Endothelial cell of umbilical vein (primary cell): ENCODE data around the gene CHRNA10. TPM values are rescaled to one million over a fixed set of nuclear protein-coding genes. Genes with fewer than 3 reads are reported as not detected.

Experiments used
- BruUV-seq: library from RNA; stranded (reverse); fragments of 400-500 nt; replicated peaks from 2 replicates; lab custom pipeline; 2021; lab: Mats Ljungman, UMichigan
- CTCF ChIA-PET: fragments of 300-600, 350-600 bp; sonication (Branson Sonifier 250); formaldehyde crosslinking; loops from one replicate; lab custom pipeline; 2021; ENCODE audit warnings: antibody characterized with exemption, inconsistent platforms; lab: Charles Lee
- POLR2A ChIA-PET: fragments of 300-600, 350-600 bp; sonication (Branson Sonifier 250); formaldehyde crosslinking; loops from one replicate; lab custom pipeline; 2021; ENCODE audit warnings: antibody characterized with exemption, inconsistent platforms; lab: Charles Lee
- DNase-seq: peaks from one replicate; pipeline ENCODE4 v3.0.0-alpha.2; 2011; ENCODE audit warnings: low read depth, low spot score
- FAIRE-seq: peaks from 2 replicates; lab custom pipeline; 2011; peaks lifted over from hg19 to GRCh38; lab: Jason Lieb, UNC
- H2AFZ ChIP-seq: 2 replicates; pipeline ENCODE4 v1.6.0; 2012; ENCODE audit warnings: low read depth, low read length, control low read depth, inconsistent platforms
- H3K27ac ChIP-seq: 2 replicates; pipeline ENCODE4 v1.5.1; 2011; ENCODE audit warnings: low read depth, mild to moderate bottlenecking, control low read depth, low read length, moderate library complexity; ENCODE audit not compliant: insufficient read depth
- H3K27me3 ChIP-seq, 2 experiments: 2 replicates each; pipeline versions ENCODE4 v1.6.0 to v1.6.1; 2011; ENCODE audit warnings: low read length in 2 of 2, mixed read lengths in 1 of 2; ENCODE audit not compliant: control insufficient read depth in 2 of 2, insufficient read depth in 2 of 2
- H3K36me3 ChIP-seq, 2 experiments: 2 replicates in 1 of 2; 3 replicates in 1 of 2; pipeline ENCODE4 v1.5.1; 2011; ENCODE audit warnings: low read length in 2 of 2, mild to moderate bottlenecking in 1 of 2, moderate library complexity in 1 of 2; ENCODE audit not compliant: control insufficient read depth in 2 of 2, insufficient read depth in 2 of 2; ENCODE audit errors: extremely low read depth in 1 of 2
- H3K4me1 ChIP-seq: 3 replicates; pipeline ENCODE4 v1.5.1; 2011; ENCODE audit warnings: mild to moderate bottlenecking, low read length; ENCODE audit not compliant: control insufficient read depth, insufficient read depth; ENCODE audit errors: extremely low read depth
- H3K4me2 ChIP-seq: 2 replicates; pipeline ENCODE4 v1.6.1; 2011; ENCODE audit warnings: low read length, control low read depth, mixed read lengths; ENCODE audit not compliant: insufficient read depth
- H3K4me3 ChIP-seq, 3 experiments: fragments of 200-600 bp in 1 of 3; sonication (generic), shearing (Covaris generic) in 1 of 3; replicated peaks in 1 of 3; 2 replicates each; pipeline ENCODE4 v1.5.1; 2011 to 2016; ENCODE audit warnings: control low read depth in 3 of 3, low read length in 3 of 3, mild to moderate bottlenecking in 2 of 3, inconsistent platforms in 1 of 3, low read depth in 1 of 3, moderate library complexity in 1 of 3; ENCODE audit not compliant: insufficient read depth in 1 of 3
- H3K79me2 ChIP-seq: 2 replicates; pipeline ENCODE4 v1.6.0; 2012; ENCODE audit warnings: low read length, inconsistent platforms; ENCODE audit not compliant: control insufficient read depth, insufficient read depth
- H3K9ac ChIP-seq: replicated peaks from 2 replicates; pipeline ENCODE3; 2011; ENCODE audit warnings: low read length, control low read depth; ENCODE audit not compliant: insufficient read depth; ENCODE audit errors: extremely low read depth
- H3K9me1 ChIP-seq: replicated peaks from 3 replicates; pipeline ENCODE4 v1.6.0; 2011; ENCODE audit warnings: mild to moderate bottlenecking, low read length; ENCODE audit not compliant: control insufficient read depth, insufficient read depth; ENCODE audit errors: extremely low read depth
- H3K9me3 ChIP-seq: replicated peaks from 2 replicates; pipeline ENCODE4 v1.5.1; 2012; ENCODE audit warnings: low read length, inconsistent platforms; ENCODE audit not compliant: control insufficient read depth, insufficient read depth
- H4K20me1 ChIP-seq: replicated peaks from 2 replicates; pipeline ENCODE3; 2011; ENCODE audit warnings: mild to moderate bottlenecking, low read length; ENCODE audit not compliant: control insufficient read depth, insufficient read depth; ENCODE audit errors: extremely low read depth
- CTCF ChIP-seq, 2 donors: IDR thresholded peaks; 1 replicate in 1 of 2; 2 replicates in 1 of 2; pipeline ENCODE4 v1.5.1; 2011; ENCODE audit warnings: low read length in 2 of 2, mild to moderate bottlenecking in 2 of 2, moderate library complexity in 2 of 2, control low read depth in 1 of 2, inconsistent platforms in 1 of 2, low read depth in 1 of 2; ENCODE audit not compliant: insufficient read depth in 1 of 2; ENCODE audit errors: extremely low read depth in 1 of 2
- EZH2 ChIP-seq: IDR thresholded peaks from 2 replicates; pipeline ENCODE4 v1.6.1; 2012; ENCODE audit warnings: borderline replicate concordance, low read depth, mild to moderate bottlenecking, moderate library complexity, low read length, inconsistent platforms; ENCODE audit not compliant: severe bottlenecking
- FOS ChIP-seq: IDR thresholded peaks from 2 replicates; pipeline ENCODE4 v1.6.1; 2011; ENCODE audit warnings: mild to moderate bottlenecking, low read length, moderate library complexity, borderline replicate concordance; ENCODE audit not compliant: insufficient read depth
- JUN ChIP-seq: IDR thresholded peaks from 2 replicates; pipeline ENCODE4 v1.6.1; 2011; ENCODE audit warnings: borderline replicate concordance, low read depth; ENCODE audit not compliant: insufficient read length, insufficient read depth
- MAX ChIP-seq: IDR thresholded peaks from 2 replicates; pipeline ENCODE4 v1.6.1; 2011; ENCODE audit not compliant: insufficient read depth, insufficient read length
- MYC ChIP-seq: IDR thresholded peaks from one replicate; pipeline ENCODE4 v1.6.1; 2011; ENCODE audit warnings: mild to moderate bottlenecking, low read depth, low read length
- POLR2A ChIP-seq: IDR thresholded peaks from 2 replicates; pipeline ENCODE4 v1.6.1; 2012; ENCODE audit warnings: low read depth, mild to moderate bottlenecking, control low read depth, low read length
- POLR2AphosphoS5 ChIP-seq: IDR thresholded peaks from 2 replicates; pipeline ENCODE4 v1.6.1; 2012; ENCODE audit warnings: low read depth, mild to moderate bottlenecking, control low read depth, low read length, moderate library complexity; ENCODE audit not compliant: insufficient read depth
- dilution Hi-C: fragments of 300-500 bp; cut with MboI; formaldehyde crosslinking; loops from one replicate; pipeline ENCODE4 v1.15.0; 2019; ENCODE audit warnings: low sequenced_read_pairs; ENCODE audit not compliant: extremely low pct_ligation_motif_present
- intact Hi-C: fragments of 100-400 bp; cut with micrococcal nuclease; formaldehyde crosslinking; loops from one replicate; pipeline ENCODE4 v1.10.0; 2022
- polyA plus RNA-seq, 4 experiments: library from polyadenylated mRNA; depleted of rRNA in 3 of 4; stranded (reverse) in 3 of 4; unstranded in 1 of 4; fragments of >200 nt; gene quantifications; 2 replicates each; pipeline versions ENCODE4 v1.2.1 to v1.2.3, GENCODE V29; 2011 to 2012; ENCODE audit warnings: missing spikeins in 1 of 4
- total RNA-seq: library from RNA; stranded (reverse); gene quantifications from 2 replicates; pipeline ENCODE4 v1.2.3, GENCODE V29; 2021

The CHRNA10 gene
- total and polyA plus RNA-seq, 2 donors (not counting 3 experiments of a cell fraction or from before 2014, with no cell fraction given) = 1.1 to 1.8 TPM

- intact Hi-C loops (no loop called here), dilution Hi-C loops (no loop called here)
- Histone ChIP-seq H4K20me1 (no peaks in the 10 kb centered on the region), H2AFZ (no peak overlapping the region), H3K27me3 (no peaks in the 10 kb centered on the region), H3K9me1 (no peaks in the 10 kb centered on the region), H3K9me3 (no peaks in the 10 kb centered on the region), H3K4me2 (no peak overlapping the region), H3K4me3 (no peak overlapping the region), H3K9ac (no peak overlapping the region), H3K36me3 (peaks cover 16 to 37% of the 10 kb centered on the region in 2 experiments), H3K27ac (no peak overlapping the region), H3K79me2 (no peaks in the 10 kb centered on the region), H3K4me1 (no peaks in the 10 kb centered on the region)
- peak; percentile 47 for DNase-seq
- no TSS peak for BruUV-seq
- ChIA-PET POLR2A (no interaction called here), CTCF (no interaction called here)
- peak; percentile 38 for FAIRE-seq
- peak; percentile 62 for TF ChIP-seq FOS
- TF ChIP-seq MYC = no peak
- no peak for TF ChIP-seq POLR2A
- no peak for TF ChIP-seq JUN
- no peak for TF ChIP-seq POLR2AphosphoS5
- TF ChIP-seq CTCF (IDR thresholded peaks at IDR 0.05; ENCODE audit: extremely low read depth in 1 of 2, insufficient read depth in 1 of 2, low read depth in 1 of 2, low read length in 2 of 2) = no peak
- no peak for TF ChIP-seq MAX
- TF ChIP-seq EZH2 = no peak
Measured at GRCh38 chr11:3674189-3674588, 3.0 kb upstream of the CHRNA10 start.
